Femur (tissue), 1 donor: Measurements from ENCODE around the gene GRPEL2.

Source experiments
- DNase-seq: peaks from one replicate; pipeline ENCODE4 v3.0.0-alpha.2; 2017

GRPEL2 gene

GRCh38 chr5:149345147-149345891, at the start of gene GRPEL2:
TSS of gene GRPEL2 (plus strand) at chr5:149345499. CDS start at chr5:149345540, 41 bp downstream.
- DNase-seq = peak; percentile 98

- no peak for DNase-seq
Observed at GRCh38 chr5:149297340-149298025, 47.8 kb upstream of the GRPEL2 start.

GRCh38 chr5:149298163-149298562, 47.1 kb upstream of the GRPEL2 start:
- no peak for DNase-seq

- no peak for DNase-seq
Observed at GRCh38 chr5:149298842-149299404, 46.4 kb upstream of the GRPEL2 start.

DNA sequence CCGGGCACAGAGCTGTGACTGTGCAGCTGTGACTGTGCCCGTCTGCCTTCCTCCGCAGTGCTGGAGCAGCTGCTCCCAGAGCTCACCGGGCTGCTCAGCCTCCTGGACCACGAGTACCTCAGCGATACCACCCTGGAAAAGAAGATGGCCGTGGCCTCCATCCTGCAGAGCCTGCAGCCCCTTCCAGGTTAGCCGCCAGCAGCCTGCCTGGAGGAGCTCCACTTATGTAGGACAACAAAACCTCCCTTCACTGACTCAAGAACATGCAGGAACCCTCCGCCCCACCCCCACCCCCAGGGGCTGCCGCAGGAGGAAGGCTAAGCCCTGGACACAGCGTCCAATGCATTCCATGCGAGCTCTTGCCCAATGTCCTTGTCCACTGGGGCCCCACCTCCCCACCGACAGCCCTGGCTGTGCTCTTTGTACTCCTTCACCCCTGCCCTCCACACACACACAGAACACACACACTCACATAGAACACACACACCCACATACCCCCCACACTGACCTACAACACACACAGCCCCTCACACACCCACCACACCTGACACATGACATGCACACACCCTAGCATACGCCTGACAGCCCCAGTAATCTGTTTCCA, 45.7 kb upstream of the GRPEL2 start:
- DNase-seq = no peak

DNA sequence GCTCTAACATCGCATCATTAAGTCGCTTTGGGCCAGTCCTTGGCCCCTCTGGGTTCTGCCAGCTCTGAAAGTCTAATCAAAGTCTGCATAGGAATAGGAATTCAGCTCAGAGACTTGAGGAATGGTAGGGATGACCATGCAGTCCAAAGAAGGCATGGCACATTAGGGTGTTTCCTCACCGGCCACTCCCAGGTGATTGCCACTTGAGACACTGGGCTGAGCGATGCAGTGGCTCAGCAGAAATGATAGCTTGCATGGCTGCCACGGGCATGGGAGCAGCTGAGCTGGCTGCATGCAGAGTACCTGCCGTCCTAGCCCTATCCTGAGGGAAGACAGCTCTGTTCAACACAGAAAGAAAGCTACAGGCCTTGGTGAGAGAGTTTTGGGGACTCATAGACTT, 44.9 kb upstream of the GRPEL2 start:
- DNase-seq = no peak

DNA sequence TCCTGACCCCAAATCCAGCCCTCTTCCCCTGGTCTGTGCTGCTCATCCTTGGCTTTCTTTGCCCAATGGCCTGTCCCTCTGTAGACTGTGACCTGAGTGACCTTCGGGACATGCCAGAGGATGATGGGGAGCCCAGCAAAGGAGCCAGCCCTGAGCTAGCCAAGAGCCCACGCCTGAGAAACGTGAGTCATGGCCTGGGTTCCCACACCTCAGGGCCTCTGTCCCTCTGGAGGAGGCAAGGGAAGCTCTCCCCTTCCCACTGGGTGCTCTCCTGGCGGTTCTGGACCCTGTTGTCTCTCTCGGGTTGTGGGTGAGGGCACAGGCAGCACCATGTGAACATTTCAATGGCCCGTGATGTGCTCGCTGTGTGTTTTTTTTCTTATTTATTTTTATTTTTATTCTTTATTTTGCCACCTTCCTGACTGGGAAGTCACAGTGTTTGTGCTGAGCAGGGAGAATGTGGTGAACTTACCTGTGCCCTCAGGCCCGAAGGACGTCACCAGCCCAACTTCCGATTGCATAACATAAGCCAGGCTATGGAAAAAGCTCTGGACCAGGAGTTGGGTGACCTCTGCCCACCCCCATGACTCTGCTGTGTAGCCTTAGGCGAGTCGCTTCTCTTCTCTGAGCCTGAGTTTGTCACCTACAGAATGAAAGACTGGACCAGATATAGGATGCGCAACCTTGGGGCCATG, 44.1 kb upstream of the GRPEL2 start:
- DNase-seq = no peak

DNA sequence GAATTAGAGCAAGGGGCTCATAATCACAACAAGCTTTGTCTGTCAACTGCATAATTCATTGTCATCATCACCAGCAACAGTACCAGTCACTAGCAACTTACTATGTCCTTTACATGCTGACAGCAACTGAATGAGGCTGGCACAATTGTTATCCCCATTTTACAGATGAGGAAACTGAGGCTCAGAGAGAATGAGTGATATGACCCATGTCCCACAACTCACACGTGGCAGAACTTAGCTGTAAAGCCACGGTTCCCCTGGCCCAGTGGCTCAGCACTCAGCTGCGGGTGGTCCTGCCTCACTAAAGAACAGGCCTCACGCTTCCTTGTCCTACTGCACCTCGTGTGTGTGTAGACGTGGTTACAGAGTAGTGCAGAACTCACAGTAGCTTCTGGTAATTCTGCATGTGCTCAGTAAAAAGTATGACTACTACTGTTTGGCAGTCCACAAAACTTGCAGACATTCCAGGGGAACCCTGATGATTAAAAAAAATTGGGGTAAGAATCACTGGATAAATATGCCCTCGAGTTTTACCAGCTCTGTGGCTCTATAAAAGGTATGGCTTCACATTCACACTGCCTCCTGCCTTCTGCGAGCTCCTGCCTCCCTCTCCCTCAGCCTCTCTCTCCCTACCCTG, 43.4 kb upstream of the GRPEL2 start:
- DNase-seq = no peak

DNA sequence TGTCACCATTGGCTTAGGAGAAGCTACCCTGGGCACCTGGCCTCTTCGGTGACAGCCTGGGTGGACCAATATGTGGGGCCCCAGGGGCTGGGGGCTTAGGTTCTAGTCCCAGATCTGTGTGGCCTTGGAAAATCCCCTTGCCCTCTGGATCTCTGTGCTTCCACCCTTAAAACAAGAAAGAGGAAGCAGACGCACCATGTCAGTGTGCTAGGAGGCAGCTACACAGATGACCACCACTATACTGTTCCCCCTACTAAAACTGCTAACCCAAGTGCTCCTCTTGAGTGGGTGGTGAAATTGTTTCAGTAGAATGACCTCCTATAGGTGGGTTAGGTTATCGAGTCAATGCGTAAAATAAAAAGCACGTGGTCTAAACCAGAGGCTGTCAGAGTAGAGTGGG, 42.7 kb upstream of the GRPEL2 start:
- no peak for DNase-seq

GRCh38 chr5:149303210-149303609, 42.1 kb upstream of the GRPEL2 start:
- DNase-seq = no peak

DNA sequence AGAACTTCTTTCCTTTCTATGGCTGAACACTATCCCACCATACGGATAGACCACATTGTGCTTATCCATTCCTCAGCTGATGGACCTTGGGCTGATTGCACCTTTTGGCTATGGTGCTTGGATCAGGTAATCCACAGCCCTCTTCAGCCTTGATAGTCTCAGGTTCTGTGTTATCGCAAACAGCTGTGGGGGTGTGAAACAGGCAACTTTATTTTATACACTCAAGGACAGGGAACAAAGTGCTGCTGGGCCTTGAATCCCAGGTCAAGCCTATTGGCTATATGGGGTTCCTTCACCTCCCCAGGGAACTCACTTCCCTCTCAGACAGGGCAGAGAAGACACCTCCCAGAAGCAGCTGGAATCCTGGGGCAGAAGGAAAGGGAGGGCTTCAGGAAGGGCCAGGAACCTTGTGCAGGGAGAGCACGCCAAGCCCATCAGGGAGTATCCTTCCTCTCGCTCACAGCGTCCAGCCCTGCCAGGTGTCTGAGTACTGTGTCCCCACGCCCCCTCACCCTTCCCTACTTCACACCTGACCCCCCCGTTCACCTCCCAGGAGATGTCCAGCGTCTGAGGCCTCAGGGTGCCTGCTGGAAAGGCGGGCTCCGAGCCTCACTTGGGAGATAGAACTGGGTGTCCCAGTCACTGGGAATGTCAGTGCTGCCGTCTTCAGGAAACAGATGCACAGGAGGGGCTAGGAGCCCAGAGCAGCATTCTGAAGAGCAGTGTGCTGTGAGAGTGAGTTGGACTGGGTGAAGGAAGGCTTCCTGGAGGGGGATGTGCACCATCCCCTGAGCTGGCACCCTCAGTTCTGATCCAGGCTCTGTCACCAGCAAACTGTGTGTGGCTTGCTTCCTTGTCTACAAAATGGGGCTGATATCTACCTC, 40.9 kb upstream of the GRPEL2 start:
- no peak for DNase-seq

GRCh38 chr5:149309354-149309753, 35.9 kb upstream of the GRPEL2 start:
- DNase-seq = no peak

DNA sequence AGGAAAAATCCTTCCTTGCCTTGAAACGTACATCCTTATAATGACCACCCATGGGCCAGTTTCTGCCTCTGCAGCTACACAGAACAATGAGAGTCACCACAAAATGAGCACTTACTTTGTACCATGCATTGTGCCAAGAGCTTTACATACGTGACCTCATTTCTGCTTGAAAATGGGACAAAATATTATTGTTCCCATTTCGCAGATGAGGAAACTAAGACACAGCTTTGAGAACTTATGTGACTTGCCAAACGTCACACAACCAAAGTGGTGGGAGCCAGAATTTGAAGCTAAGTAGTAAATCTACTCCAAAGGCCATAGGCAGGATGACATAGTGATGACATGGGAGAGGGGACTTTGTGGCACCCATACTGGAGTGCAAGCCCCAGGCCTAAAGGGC, 34.8 kb upstream of the GRPEL2 start:
- no peak for DNase-seq

DNA sequence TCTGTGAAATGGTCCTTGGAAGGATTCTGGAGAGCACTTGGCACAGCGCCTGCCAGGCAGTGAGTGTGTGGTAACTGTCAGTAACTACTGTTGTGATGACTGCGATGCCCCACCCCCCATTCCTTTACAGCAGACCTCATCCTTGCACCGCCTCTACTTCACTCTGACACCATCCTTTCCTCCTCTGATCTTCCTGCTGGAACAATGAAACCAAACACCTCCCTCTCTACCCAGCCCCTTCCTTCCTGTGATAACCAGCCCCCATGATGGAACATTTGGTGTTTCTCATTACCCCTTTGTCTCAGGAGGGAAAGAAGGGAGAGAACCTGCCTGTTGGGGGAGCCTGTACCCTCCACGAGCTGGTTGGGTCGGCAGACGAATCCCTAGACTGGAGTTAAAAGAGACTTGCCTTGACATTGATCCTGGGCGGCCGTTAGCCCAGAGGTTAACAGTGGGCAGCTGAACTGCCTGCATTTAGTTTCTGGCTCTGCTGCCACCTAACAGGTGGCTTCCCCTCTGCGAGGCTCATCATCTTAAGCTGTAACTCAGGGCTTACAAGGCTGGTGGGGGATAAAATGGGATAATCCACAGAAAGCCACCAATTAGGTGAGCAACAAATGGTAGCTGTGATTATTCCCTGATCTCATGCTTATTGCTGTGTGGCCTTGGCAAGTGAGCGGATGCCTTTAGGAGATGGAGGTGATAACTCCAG, 34.2 kb upstream of the GRPEL2 start:
- DNase-seq = peak; percentile 48

DNA sequence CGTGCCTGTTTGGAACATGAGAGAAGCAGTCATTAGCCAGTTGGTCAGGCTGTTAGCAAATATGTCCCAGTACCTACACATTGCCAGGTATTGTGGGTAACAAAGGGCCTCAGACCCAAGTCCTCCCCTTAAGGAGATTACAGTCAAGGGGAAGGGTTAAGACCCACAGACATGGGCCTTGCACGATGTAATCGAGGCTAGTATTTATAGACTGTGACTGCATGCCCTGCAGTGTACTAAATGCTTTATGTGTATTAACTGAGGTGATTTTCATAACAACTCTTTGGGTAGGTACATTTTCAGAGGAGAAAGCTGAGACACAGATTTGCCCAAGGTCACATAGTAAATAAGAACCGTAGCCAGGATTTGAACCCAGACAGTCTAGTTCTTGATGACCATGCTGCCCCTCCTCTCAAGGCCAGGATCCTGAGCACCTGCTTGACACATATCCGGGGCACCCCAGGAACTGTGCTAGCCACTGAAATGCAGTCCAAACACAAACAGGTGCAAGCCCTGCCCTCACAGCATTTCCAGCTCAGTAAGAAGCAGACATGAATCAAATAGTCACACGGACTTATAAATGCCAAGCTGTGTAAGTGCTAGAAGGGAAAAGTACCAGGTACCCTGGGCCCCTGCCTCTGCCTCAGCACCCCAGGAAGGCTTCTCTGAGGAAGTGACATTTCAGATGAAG, 32.0 kb upstream of the GRPEL2 start:
- no peak for DNase-seq

GRCh38 chr5:149314571-149315111, 30.7 kb upstream of the GRPEL2 start:
- no peak for DNase-seq

DNA sequence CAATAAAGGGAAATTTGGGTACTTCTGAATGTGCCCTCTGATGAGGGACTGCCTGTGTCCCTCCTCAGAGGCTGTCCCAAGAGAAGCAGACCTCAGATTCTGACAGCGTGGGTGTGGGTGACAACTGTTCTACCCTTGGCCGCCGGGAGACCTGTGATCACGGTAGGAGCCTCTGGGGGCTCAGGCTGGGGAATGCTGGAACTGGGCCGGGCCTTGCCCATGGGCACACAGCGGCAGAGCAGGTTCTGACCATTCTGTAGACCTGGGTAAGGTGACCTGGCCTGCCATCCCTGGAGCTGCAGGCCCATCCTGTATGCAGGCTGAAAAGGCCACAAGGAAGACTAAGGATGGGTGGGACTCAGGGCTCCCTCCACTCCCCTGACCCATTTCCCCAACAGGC, 29.5 kb upstream of the GRPEL2 start:
- no peak for DNase-seq

GRCh38 chr5:149317281-149318048, 27.8 kb upstream of the GRPEL2 start:
- no peak for DNase-seq

DNA sequence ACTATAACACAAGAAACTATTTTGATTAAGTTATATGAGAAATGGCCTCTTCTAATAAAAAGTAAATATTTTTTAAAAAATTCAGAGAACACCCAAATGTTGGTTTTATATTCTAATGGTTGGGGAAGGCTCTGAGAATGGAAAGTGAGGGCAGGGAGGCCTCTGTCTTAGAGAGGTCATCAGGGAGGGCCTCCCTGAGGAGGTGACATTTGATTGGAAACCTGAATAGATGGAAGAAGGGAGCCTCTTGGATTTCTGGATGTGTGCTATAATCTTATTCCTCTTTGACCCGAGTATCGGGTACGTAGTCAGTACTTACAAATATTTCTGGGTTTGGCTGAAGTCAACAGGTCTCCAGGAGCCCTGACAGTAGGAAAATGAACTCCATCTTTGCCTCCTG, 26.1 kb upstream of the GRPEL2 start:
- no peak for DNase-seq
